Small intestine (tissue), 16 donors: Measurements from ENCODE around the gene SNAPC4. TPM values are rescaled to one million over a fixed set of nuclear protein-coding genes. Genes with fewer than 3 reads are reported as not detected.

Experiments
- DNase-seq, 2 donors: peaks; one replicate each; pipeline versions ENCODE4 v3.0.0 to v3.0.0-alpha.2; 2013
- FAIRE-seq: peaks from 2 replicates; lab custom pipeline; 2012; peaks lifted over from hg19 to GRCh38; lab: Jason Lieb, UNC
- H3K27ac ChIP-seq, 3 donors: one replicate each; pipeline ENCODE4 v1.5.1; 2013; ENCODE audit warnings: low read length in 2 of 3, mild to moderate bottlenecking in 2 of 3, control low read depth in 1 of 3, inconsistent platforms in 1 of 3, low read depth in 1 of 3, moderate library complexity in 1 of 3
- H3K27me3 ChIP-seq, 3 donors: one replicate each; pipeline ENCODE4 v1.6.1; 2013; ENCODE audit warnings: low read length in 3 of 3, inconsistent platforms in 1 of 3; ENCODE audit not compliant: control insufficient read depth in 3 of 3, insufficient read depth in 3 of 3
- H3K36me3 ChIP-seq, 3 donors: one replicate each; pipeline ENCODE4 v1.6.1; 2013; ENCODE audit warnings: low read length in 3 of 3, inconsistent platforms in 1 of 3, low read depth in 1 of 3, mild to moderate bottlenecking in 1 of 3, moderate library complexity in 1 of 3; ENCODE audit not compliant: control insufficient read depth in 3 of 3, insufficient read depth in 2 of 3
- H3K4me1 ChIP-seq, 3 donors: one replicate each; pipeline ENCODE4 v1.6.1; 2013; ENCODE audit warnings: low read length in 2 of 3, inconsistent platforms in 1 of 3, low read depth in 1 of 3, mild to moderate bottlenecking in 1 of 3, moderate library complexity in 1 of 3; ENCODE audit not compliant: control insufficient read depth in 3 of 3, insufficient read depth in 2 of 3
- H3K4me3 ChIP-seq, 3 donors: one replicate each; pipeline ENCODE4 v1.5.1; 2013; ENCODE audit warnings: low read length in 3 of 3, control low read depth in 1 of 3, inconsistent platforms in 1 of 3, low read depth in 1 of 3, mild to moderate bottlenecking in 1 of 3, moderate library complexity in 1 of 3
- H3K9me3 ChIP-seq, 2 donors: one replicate each; pipeline ENCODE4 v1.6.1; 2013; ENCODE audit warnings: low read depth in 1 of 2, low read length in 1 of 2; ENCODE audit not compliant: control insufficient read depth in 2 of 2, insufficient read depth in 1 of 2
- WGBS, 3 donors: extraction: QIAGEN DNeasy Blood & Tissue Kit; methylation state at CpG; one replicate each; pipeline ENCODE4 v1.1.7; 2013; 5-methylcytosine and 5-hydroxymethylcytosine counted together
- long read RNA-seq, 10 donors: transcript quantifications; one replicate each; lab custom pipeline, GENCODE V29; 2026
- polyA plus RNA-seq, 4 donors: library from polyadenylated mRNA; stranded (reverse) in 3 of 4; unstranded in 1 of 4; fragments of 200-250 nt in 3 of 4; fragments of 120-200 nt in 1 of 4; gene quantifications; one replicate each; pipeline versions ENCODE4 v1.2.1 to v1.2.3, GENCODE V29; 2013
- donor health status: healthy with polysubstance abuse.
- donor health status: control.
- donor health status: control.
- donor health status: Bipolar disorder and iron deficiency.
- donor health status: healthy.

The SNAPC4 gene
- 10 to 100 TPM in 1 of 4 donors, 1 to 10 TPM in 3; 5.4 to 11.2 (median 6.3) TPM for polyA plus RNA-seq
- long read RNA-seq, donor 1, partial matches to known transcripts, result 11 of 11 reads
- long read RNA-seq, donor 1, other reads (novel, unspliced or antisense), result 0 of 11 reads
- long read RNA-seq, donor 2, result 0 reads
- long read RNA-seq, donor 3, result 0 reads
- long read RNA-seq, donor 4, result 0 reads
- long read RNA-seq, donor 5, result 0 reads
- long read RNA-seq, donor 6, partial matches to known transcripts, result 5 of 5 reads
- long read RNA-seq, donor 6, other reads (novel, unspliced or antisense), result 0 of 5 reads
- long read RNA-seq, donor 7, result 0 reads
- long read RNA-seq, donor 8, result 0 reads
- long read RNA-seq, donor 9, result 0 reads
- long read RNA-seq, donor 10, result 0 reads

- H3K9me3 ChIP-seq, result no peaks in the 10 kb centered on the region
- peak; percentile 85 to 96 for DNase-seq
- H3K27me3 ChIP-seq, result no peaks in the 10 kb centered on the region
- H3K4me3 ChIP-seq, result peak within 1 kb of the TSS; percentile 60 to 80 (median 76)
- peak within 1 kb of the TSS in 2 of 3 donors; percentile 0 to 70 for H3K27ac ChIP-seq
- FAIRE-seq, result no peak
- H3K36me3 ChIP-seq, result peaks cover 7 to 71% (median 8%) of the 10 kb centered on the region in 3 donors
- WGBS, 3 donors, result 6 to 8% (median 6%) methylated on average over 50 to 71 of the region's 71 CpGs
- peaks cover 0 to 6% (median 5%) of the 10 kb centered on the region in 3 donors for H3K4me1 ChIP-seq
Measured at GRCh38 chr9:136400038-136400834, at the start of gene SNAPC4. Gene SNAPC4, minus strand, starts transcription at chr9:136400170. Its CDS starts 1,742 bp downstream, at chr9:136398428.

GRCh38 chr9:136448655-136449054, 48.7 kb upstream of the SNAPC4 start:
- DNase-seq (no peak), FAIRE-seq (no peak)
- no peaks in the 10 kb centered on the region for H3K27me3 ChIP-seq
- no peaks in the 10 kb centered on the region for H3K4me1 ChIP-seq
- WGBS, 3 donors, result 88 to 93% (median 90%) methylated on average over 3 of the region's 3 CpGs
- no peaks in the 10 kb centered on the region for H3K9me3 ChIP-seq
- H3K36me3 ChIP-seq, result peaks cover 9 to 84% (median 30%) of the 10 kb centered on the region in 3 donors
- H3K4me3 ChIP-seq, result no peak overlapping the region
- H3K27ac ChIP-seq, result no peak overlapping the region

GRCh38 chr9:136447173-136447778, 47.3 kb upstream of the SNAPC4 start:
- no peaks in the 10 kb centered on the region for H3K27me3 ChIP-seq
- no peak overlapping the region for H3K4me3 ChIP-seq
- no peaks in the 10 kb centered on the region for H3K4me1 ChIP-seq
- no peak for DNase-seq
- no peak for FAIRE-seq
- 93 to 95% (median 94%) methylated on average over 27 of the region's 27 CpGs for WGBS, 3 donors
- H3K9me3 ChIP-seq, result no peaks in the 10 kb centered on the region
- peaks cover 9 to 93% (median 31%) of the 10 kb centered on the region in 3 donors for H3K36me3 ChIP-seq
- H3K27ac ChIP-seq, result no peak overlapping the region

GRCh38 chr9:136445799-136446198, 45.8 kb upstream of the SNAPC4 start:
- H3K4me3 ChIP-seq, result no peak overlapping the region
- H3K36me3 ChIP-seq, result peaks cover 7 to 96% (median 31%) of the 10 kb centered on the region in 3 donors
- DNase-seq (no peak), FAIRE-seq (no peak)
- H3K27ac ChIP-seq, result no peak overlapping the region
- no peaks in the 10 kb centered on the region for H3K9me3 ChIP-seq
- no peaks in the 10 kb centered on the region for H3K4me1 ChIP-seq
- 89 to 96% (median 90%) methylated on average over 7 of the region's 7 CpGs for WGBS, 3 donors
- H3K27me3 ChIP-seq, result no peaks in the 10 kb centered on the region

- Histone ChIP-seq H3K4me1 (peaks cover 0 to 4% (median 0%) of the 10 kb centered on the region in 3 donors), H3K4me3 (no peak overlapping the region), H3K27ac (no peak overlapping the region), H3K27me3 (no peaks in the 10 kb centered on the region), H3K9me3 (no peaks in the 10 kb centered on the region), H3K36me3 (peaks cover 7 to 88% (median 28%) of the 10 kb centered on the region in 3 donors)
- DNase-seq (no peak), FAIRE-seq (no peak)
- 93 to 95% (median 94%) methylated on average over 20 of the region's 20 CpGs for WGBS, 3 donors
Measured at GRCh38 chr9:136444102-136444501, 44.1 kb upstream of the SNAPC4 start.

GRCh38 chr9:136443687-136444086, 43.7 kb upstream of the SNAPC4 start:
- H3K4me1 ChIP-seq, result peaks cover 0 to 4% (median 0%) of the 10 kb centered on the region in 3 donors
- no peaks in the 10 kb centered on the region for H3K27me3 ChIP-seq
- peaks cover 7 to 84% (median 27%) of the 10 kb centered on the region in 3 donors for H3K36me3 ChIP-seq
- 93 to 96% (median 93%) methylated on average over 7 of the region's 7 CpGs for WGBS, 3 donors
- DNase-seq, result no peak
- H3K27ac ChIP-seq, result no peak overlapping the region
- H3K9me3 ChIP-seq, result no peaks in the 10 kb centered on the region
- H3K4me3 ChIP-seq, result no peak overlapping the region
- no peak for FAIRE-seq

- no peak overlapping the region for H3K27ac ChIP-seq
- H3K9me3 ChIP-seq, result no peaks in the 10 kb centered on the region
- DNase-seq (no peak), FAIRE-seq (no peak)
- peaks cover 7 to 79% (median 24%) of the 10 kb centered on the region in 3 donors for H3K36me3 ChIP-seq
- peaks cover 0 to 7% (median 2%) of the 10 kb centered on the region in 3 donors for H3K4me1 ChIP-seq
- WGBS, 3 donors, result 95 to 97% (median 96%) methylated on average over 15 of the region's 15 CpGs
- H3K27me3 ChIP-seq, result no peaks in the 10 kb centered on the region
- H3K4me3 ChIP-seq, result no peak overlapping the region
Measured at GRCh38 chr9:136443087-136443486, 43.1 kb upstream of the SNAPC4 start.

GRCh38 chr9:136442265-136442664, 42.3 kb upstream of the SNAPC4 start:
- no peaks in the 10 kb centered on the region for H3K9me3 ChIP-seq
- FAIRE-seq (no peak), DNase-seq (no peak)
- no peak overlapping the region for H3K4me3 ChIP-seq
- peaks cover 3 to 15% (median 10%) of the 10 kb centered on the region in 3 donors for H3K4me1 ChIP-seq
- no peak overlapping the region for H3K27ac ChIP-seq
- H3K27me3 ChIP-seq, result no peaks in the 10 kb centered on the region
- 81 to 82% (median 82%) methylated on average over 5 of the region's 5 CpGs for WGBS, 3 donors
- peaks cover 7 to 81% (median 19%) of the 10 kb centered on the region in 3 donors for H3K36me3 ChIP-seq
